ENCODE data around the gene HSPA9. TPM values are rescaled to one million over a fixed set of nuclear protein-coding genes. Genes with fewer than 3 reads are reported as not detected.

HSPA9 gene
- total RNA-seq, 1 donor from 2014 or later = 224 TPM

DNA sequence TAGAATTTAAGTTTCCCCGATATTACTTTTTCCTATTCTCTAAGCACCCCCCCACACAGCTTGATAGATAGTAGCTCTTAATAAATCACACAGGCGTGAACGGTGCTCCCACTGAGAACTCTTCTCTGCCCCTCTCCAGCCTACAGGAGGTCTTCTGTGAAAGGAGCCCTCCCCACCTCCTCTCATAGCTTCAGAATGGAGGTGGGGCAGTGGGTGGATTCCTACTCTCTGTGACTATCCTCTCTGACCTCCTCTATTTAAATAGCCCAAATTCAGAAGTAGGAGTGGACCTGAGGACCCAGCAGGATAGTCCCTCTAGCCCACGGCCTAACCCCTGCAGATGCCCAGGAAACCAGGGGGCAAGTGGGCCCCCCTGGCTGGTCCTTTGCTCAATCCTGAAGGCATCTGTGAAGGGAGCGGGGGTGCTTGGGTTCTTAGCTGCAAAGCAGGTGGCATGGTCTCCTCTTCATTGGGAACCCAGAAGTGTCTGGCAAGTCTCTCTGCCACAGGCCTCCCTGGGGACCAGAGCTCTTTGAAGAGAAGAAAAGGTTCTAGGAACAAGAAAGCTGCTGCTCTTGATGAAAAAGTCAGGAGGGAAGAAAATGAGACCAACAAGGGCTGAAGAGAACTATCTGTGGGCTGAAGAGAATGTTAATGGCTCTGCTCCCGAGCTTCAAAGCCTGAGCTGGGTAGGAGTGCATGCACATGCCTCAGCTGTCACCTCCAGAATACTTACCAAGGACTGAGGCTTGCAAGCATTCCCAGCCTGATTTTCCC lies 21.1 kb upstream of the HSPA9 start:
- DNase-seq (ENCODE audit: low spot score) = peak; percentile 68

DNA sequence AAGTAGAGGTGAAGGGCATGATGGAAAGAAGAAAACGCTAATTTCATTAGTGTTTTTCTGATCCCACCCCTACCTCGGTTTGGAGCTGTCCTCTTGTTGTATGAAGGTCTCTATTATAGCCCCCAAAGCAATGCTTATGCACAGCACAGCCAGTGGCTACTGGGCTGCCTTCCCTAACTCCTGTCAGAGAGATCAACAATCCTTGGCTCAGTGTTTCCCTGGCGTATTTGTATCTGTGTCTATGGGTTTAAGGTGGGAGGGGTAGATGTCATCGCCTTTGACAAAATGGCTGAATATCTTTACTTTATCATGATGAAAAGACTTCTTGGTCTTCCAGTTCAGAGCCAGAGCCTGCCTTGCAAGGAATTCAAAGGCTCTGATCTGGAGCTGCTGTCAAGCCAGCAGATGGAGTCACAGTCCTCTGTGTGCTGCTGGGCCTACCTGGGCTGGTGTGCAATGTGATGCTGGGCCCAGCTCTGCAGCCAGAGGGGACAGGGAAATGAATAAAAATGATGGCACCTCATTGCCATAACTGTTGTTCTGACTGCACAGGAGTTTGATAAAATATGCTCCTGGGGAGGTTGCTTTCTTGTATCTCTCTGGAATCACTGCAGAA lies 20.1 kb upstream of the HSPA9 start:
- DNase-seq (ENCODE audit: low spot score) = peak; percentile 43

GRCh38 chr5:138594305-138595058 lies 19.3 kb upstream of the HSPA9 start:
- DNase-seq (ENCODE audit: low spot score) = no peak

GRCh38 chr5:138588013-138588788 lies 13.0 kb upstream of the HSPA9 start:
- no peak for DNase-seq (ENCODE audit: low spot score)

DNA sequence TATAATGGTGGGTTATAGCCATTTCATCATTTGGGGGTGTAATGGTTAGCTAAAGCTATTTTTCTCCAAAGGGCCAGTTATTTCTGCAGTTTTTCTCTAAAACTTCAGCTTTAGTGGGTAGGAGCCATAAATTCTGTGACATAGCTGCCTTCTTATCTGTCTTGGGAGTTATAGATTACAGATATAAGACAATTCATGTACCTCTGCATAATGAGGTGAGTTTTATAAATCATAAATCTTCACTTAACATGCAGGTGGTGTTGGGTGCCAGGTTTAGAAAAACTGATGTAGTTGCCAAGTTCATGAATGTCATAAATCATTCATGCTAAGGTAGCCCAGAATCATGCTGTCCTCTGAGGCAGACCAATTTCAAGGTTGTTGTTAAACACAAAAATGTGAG lies 10.0 kb upstream of the HSPA9 start:
- no peak for DNase-seq (ENCODE audit: low spot score)

DNA sequence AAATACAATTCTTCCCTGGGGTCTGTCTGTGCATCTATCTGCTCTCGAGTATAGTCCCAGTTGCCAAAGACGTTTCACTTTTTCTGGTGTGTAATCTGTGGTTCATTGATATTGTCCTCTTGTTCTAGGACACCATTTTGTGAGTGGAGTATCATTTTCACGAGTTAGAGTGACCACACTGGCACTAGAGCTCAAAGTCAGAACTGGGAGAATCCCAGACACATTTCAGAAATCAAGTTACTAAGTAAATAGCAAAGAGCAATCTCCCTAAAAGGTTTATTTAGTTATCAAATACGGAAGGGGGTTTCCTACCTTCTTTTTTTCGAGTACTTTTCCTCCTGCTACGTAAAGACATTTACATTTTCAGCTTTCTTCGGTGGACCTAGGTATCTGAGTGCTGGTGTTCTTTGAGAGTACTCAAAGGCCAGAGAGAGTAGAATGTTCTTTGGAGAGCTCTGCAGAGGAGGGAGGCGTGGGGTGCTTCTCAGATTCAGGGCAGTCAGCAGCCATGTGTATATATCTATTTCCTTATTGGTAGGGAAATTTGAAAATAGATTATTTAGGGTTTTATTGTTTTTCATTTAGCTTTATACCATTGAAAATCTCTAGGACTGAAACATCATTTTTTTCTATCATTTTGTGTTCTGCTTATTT lies 8.9 kb upstream of the HSPA9 start:
- no peak for DNase-seq (ENCODE audit: low spot score)

DNA sequence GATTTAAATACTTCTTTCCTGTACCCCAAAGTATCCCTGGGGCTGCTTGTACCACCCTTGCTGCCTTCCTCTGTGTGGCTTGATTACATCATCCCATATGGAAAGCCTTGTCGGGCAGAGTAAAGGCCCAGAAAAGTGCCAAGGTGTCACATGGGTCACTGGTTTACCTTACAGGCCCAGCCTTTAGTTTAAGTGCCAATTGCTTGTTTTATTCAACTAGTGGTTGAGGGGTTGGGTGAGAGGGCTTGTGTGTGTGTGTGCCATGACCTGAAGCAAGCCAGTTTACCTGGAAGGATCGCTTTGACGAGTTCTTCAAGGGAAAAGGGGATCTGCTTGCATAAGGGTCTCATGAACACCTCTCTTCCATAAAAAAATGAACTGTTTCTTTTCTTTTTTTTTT lies 7.8 kb upstream of the HSPA9 start:
- DNase-seq (ENCODE audit: low spot score) = peak; percentile 35

GRCh38 chr5:138580777-138581176 lies 5.6 kb upstream of the HSPA9 start:
- DNase-seq (ENCODE audit: low spot score) = no peak

DNA sequence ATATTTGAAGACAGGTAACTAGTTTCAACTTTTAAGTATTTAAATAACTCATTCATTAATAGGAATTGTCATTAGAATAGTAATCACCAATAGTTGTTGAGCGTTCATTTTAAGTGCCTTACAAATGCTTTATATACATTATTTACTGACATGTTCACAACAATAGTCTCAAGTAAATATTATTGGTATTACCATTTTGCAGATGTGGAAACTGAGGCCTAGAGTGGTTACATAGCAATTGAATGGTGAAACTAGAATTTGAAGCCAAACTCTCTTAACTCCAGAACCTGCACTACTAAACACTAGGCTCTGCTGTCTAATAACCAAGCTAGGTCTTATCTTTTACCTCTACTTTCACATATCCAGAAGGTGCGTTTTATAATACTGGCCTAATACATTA lies 4.8 kb upstream of the HSPA9 start:
- DNase-seq (ENCODE audit: low spot score) = no peak

- DNase-seq (ENCODE audit: low spot score) = no peak
Measured at GRCh38 chr5:138579517-138579863, 4.3 kb upstream of the HSPA9 start.

DNA sequence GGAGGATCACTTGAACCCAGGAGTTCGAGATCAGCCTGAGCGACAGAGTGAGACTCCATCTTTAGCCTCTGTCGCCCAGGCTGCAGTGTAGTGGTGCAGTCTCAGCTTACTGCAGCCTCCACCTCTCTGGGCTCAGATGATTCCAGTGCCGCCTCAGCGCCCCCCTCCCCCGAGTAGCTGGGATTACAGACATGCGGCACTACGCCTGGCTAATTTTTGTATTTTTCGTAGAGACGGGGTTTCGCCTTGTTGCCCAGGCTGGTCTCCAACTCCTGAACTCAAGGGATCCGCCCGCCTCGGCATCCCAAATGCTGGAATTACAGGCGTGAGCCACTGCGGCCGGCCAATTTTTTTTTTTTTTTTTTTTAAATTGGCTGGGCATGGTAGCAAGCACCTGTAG lies 2.3 kb upstream of the HSPA9 start:
- no peak for DNase-seq (ENCODE audit: low spot score)

DNA sequence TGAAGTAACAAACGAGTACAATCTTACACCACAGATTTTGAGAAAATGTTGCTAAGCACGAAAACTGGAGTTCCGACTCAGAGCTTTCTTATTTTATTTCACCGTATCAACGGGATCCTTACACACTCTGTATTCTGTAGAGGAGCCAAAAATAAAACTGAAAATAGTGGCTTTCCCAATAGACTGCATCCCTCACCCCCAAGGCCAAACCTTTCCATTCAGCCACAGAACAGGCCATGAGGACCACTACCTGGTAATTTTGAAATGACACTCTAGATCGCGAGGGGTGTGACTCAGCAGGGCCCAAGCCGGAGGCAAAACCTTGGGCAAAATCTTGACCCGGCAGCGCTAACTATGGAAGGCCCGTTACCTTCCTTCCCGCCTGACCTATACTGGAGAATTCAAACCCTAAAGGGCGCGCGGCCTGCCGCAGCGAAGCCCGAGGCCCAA lies 432 bp downstream of the HSPA9 start:
- no peak for DNase-seq (ENCODE audit: low spot score)

DNA sequence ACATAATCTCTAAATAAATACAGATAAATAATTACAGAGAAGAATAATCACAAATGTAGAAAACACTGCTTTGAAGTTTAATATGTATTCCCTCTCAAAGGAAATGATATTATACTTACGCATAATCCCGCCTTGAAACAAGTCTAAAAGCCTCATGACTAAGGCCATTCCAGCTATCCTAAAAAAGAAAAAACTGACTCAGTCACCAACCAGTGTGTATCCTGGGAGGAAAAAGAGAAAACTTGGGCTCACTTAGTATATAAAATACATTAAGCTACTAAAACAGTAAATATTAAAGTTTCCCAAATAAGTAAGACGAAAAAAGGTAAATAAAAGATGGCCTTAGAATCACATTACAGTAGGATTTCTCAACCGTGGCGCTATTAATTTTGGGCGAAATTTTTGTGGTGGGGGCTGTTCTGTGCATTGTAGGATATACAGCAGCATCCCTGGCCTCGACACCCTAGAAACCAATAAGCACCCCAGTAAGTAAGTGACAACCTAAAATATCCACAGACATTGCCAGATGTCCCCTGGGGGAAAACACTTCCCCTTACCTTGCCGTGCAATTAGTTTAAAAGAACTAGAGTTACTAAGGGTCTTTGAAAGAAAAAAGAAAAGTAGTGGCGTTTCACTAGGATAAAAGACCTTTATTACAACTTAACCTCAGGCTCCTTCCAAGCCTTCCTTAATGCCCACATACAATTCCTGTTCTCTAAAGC lies 1.1 kb downstream of the HSPA9 start:
- DNase-seq (ENCODE audit: low spot score) = no peak

GRCh38 chr5:138573223-138573622 lies 2.0 kb downstream of the HSPA9 start:
- DNase-seq (ENCODE audit: low spot score) = no peak

DNA sequence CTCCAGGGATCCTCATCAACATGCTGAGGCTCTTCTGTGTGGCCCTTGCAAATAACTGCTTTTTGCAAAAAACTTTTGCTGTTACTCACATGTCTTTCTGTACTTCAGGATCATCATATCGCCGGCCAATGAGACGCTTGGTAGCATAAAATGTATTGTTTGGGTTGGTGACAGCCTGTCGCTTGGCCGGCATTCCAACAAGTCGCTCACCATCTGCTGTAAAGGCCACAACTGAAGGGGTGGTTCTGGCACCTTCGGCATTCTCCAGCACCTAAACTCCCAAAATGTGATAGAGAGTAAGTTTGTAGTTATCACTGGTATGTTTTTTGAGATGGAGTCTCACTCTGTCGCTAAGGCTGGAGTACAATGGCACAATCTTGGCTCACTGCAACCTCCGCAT lies 4.3 kb downstream of the HSPA9 start:
- no peak for DNase-seq (ENCODE audit: low spot score)

- no peak for DNase-seq (ENCODE audit: low spot score)
Measured at GRCh38 chr5:138569782-138570181, 5.4 kb downstream of the HSPA9 start.

GRCh38 chr5:138568061-138568824 lies 7.0 kb downstream of the HSPA9 start:
- DNase-seq (ENCODE audit: low spot score) = no peak

DNA sequence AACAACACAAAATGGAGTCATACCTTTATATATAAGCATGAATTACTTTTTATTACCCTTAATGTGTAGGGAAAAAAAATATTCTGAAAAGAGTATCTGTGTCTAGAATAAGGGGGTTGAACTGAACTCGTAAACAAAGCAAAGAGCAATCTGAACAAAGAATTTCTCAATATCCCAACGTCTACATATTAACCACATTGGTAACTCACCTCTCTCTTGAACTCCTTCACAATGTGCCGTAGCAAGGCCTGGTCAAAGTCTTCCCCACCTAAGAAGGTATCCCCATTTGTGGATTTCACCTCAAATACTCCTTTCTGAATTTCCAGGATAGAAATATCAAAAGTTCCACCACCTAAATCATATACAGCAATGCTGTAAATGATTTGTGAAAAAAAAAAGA lies 8.4 kb downstream of the HSPA9 start:
- DNase-seq (ENCODE audit: low spot score) = no peak

DNA sequence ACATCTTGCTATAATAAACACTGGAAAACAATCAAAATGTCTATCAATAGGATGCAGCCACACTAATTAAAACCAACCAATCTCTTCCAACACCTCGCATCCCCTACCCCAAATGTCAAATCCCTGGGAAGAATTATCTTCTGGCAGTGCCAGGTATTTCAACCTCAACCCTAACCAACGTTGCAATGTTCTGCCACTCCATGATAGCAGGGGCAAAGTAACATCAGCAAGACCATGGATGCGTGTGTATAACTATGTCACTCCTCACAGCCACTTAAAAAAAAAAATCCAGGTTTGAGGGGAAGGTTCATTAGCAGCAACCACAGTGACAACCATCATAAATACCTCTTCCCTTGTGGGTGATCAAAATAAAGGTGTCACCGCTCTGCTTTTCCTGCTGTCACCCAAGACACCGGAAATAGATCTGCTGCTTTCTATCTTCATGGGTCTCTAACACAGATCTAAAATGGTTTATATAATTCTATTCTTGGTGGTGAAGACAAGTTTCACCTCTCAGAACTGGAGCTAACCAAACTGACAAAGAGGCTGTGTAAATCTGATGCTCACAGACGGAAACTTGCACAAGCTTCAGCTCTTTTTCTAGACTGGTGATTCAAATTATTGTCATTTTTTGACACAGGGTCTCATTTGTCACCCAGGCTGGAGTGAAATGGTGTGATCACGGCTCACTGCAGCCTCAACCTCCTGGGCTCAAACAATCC lies 9.9 kb downstream of the HSPA9 start:
- DNase-seq (ENCODE audit: low spot score) = no peak
